Stimulated activated CD4-positive, alpha-beta T cell treated with anti-CD3 and anti-CD28 coated beads, Interleukin-4, amount 100 ng/mL, for 1 hour (primary cell): ENCODE data around the gene TLN1.

ENCODE experiments used
- DNase-seq: peaks from one replicate; pipeline ENCODE4 v3.0.0-alpha.2; 2020

The TLN1 gene

DNA sequence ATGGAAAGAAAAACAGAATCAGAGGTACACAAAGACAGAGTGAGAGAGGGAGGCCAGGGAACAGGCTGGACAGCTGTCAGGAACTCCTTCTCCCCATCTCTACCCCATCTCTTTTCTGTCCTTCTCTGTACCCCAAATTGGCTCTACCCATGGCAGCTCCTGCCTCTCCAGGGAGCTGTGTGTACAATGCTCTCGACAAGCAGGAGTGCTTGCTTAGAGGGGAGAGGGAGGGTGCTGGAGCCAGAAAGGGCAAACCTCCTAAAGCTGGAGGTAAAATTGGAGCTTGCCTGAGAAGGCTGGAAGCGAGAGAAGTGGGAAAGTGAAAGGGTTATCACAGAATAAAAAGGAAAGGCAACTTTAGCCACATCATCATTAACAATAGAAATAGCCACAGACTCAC, 48.7 kb downstream of the TLN1 start:
- no peak for DNase-seq

- DNase-seq: no peak
Observed at GRCh38 chr9:35682520-35683315, 49.3 kb downstream of the TLN1 start.

DNA sequence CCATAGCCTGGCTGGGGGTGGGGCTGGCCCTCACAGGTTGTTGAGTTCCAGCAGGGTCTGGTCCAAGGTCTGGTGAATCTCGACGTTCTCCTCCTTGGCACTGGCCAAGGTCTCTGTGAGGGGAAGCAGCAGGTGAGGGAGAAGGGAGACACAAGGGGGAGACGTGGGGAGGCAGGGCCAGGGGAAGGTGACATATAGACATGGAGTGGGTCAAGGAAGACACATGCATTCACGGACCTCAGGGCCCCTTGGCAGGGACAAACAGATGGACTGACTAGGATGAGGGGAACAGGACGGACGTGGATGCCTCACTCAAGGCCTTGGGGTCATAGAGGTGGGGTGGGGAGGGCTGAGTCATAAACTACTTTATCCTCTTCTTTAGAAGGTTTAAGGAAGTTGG, 49.9 kb downstream of the TLN1 start:
- DNase-seq: no peak

DNA sequence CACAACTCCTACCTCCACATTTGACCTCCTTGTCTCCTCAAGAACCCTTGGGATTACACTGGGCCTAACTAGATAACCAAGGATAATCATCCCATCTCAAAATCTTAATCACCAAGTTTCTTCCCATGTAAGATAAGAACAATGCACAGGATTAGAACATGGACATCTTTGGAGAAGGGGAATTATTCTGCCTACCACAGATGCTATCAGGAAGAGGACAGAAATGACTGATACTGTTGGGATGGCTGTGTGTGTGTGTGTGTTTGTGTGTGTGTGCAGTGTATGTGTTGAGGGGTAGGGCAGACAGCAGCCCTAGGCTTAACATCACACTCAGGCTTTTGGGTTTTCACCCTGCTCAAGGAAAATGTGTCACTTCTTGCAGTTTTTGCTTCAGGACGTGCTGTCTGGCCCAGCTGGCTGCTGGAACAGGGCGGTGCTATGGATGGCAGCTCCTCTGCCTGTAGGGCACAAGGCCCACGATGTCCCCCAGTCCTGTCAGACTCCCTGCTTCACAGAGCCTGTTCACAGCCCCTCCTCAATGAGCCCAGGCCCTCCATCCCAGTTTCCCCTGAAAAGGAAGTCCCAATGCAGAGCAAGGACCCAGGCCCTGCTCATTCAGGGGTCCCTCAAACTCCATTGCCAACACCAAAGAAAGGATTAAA, 50.5 kb downstream of the TLN1 start:
- no peak for DNase-seq

- DNase-seq: no peak
Observed at GRCh38 chr9:35680331-35681105, 51.5 kb downstream of the TLN1 start.

DNA sequence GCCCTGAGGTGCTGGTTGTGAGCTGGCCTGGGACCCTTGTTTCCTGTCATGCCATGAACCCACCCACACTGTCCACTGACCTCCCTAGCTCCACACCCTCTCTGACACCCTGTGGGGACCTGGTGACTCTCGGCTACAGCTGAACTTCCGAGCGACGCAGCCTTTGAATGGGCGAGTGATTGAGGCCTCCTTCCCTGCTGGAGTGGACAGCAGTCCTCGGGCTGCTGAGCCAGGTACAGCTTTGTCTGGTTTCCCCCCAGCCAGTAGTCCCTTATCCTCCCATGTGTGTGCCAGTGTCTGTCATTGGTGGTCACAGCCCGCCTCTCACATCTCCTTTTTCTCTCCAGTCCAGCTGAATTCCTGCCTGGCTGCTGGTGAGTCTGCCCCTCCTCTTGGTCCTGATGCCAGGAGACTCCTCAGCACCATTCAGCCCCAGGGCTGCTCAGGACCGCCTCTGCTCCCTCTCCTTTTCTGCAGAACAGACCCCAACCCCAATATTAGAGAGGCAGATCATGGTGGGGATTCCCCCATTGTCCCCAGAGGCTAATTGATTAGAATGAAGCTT, 52.1 kb downstream of the TLN1 start:
- no peak for DNase-seq

DNA sequence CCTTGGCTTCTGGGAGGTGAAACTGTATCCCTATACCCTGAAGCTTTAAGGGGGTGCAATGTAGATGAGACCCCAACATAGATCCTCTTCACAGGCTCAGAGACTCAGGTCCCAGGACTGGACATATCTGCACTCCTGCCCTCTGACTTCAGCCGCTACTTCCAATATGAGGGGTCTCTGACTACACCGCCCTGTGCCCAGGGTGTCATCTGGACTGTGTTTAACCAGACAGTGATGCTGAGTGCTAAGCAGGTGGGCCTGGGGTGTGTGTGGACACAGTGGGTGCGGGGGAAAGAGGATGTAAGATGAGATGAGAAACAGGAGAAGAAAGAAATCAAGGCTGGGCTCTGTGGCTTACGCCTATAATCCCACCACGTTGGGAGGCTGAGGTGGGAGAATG, 52.9 kb downstream of the TLN1 start:
- DNase-seq: no peak

GRCh38 chr9:35675732-35676392, 56.1 kb downstream of the TLN1 start:
- DNase-seq: peak; percentile 50

- no peak for DNase-seq
Observed at GRCh38 chr9:35675204-35675603, 56.8 kb downstream of the TLN1 start.

DNA sequence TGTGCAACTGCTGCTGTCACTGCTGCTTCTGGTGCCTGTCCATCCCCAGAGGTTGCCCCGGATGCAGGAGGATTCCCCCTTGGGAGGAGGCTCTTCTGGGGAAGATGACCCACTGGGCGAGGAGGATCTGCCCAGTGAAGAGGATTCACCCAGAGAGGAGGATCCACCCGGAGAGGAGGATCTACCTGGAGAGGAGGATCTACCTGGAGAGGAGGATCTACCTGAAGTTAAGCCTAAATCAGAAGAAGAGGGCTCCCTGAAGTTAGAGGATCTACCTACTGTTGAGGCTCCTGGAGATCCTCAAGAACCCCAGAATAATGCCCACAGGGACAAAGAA, 58.0 kb downstream of the TLN1 start:
- no peak for DNase-seq

- no peak for DNase-seq
Observed at GRCh38 chr9:35673132-35674024, 58.6 kb downstream of the TLN1 start, which contains the start of gene CA9. Gene CA9, plus strand, starts transcription at chr9:35673928. Its CDS starts 32 bp downstream, at chr9:35673960.

DNA sequence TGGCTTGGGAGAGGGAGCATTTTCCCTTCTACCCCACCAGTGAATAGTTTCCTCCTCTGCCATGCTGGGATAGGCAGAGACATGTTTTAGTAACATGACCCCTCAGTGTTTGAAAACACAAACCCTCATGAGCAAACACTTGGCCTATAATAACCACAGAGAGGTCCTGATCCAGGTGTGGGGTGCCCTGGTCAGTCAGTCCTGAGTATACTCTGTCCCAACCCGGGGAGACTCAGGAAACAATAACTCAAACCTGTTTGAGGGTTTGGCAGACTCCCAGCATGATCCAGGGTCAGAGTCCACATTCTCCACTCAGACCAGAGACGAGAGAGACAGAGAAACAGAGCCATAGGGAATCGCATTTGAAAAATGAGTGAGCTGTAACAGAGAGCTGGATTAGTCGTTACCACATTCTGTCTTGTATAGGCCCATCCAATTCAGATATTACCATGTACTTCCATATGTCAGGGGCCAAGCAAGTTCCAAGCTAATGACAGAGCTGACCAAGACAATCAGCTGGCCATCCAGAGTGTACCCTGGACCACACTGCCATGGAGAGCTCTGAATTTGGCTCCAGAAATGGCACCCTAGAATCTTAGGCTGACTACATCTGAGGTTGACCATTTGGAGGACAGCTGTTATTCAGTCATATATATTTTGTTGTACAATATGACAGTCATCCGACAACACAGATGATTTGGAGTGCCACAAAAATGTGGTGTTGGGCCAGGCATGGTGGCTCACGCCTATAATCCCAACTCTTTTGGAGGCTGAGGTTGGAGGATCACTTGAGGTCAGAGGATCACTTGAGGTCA, 62.5 kb downstream of the TLN1 start:
- no peak for DNase-seq

- no peak for DNase-seq
Observed at GRCh38 chr9:35667939-35668338, 64.1 kb downstream of the TLN1 start.

DNA sequence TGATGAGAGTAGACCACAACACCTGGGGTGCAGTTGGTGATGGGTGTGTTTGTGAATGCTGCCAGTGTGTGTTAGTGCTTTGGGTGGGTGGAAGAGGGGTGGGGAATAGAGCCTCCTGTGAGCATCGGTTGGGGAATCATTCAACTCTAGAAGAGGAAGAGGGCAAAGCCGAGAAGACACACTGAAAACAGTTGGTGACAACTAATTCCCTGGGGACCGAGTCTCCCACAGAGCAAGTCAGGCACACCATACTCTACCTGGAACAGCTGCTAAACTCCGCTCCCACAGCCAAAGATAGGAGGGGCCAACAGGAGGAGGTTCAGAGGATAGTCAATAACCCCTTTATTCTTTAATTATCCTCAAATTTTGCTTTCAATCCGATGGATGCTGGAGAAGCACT, 65.4 kb downstream of the TLN1 start:
- DNase-seq: no peak

GRCh38 chr9:35666045-35666444, 66.0 kb downstream of the TLN1 start:
- DNase-seq: no peak

- DNase-seq: no peak
Observed at GRCh38 chr9:35665471-35665818, 66.5 kb downstream of the TLN1 start.

GRCh38 chr9:35664531-35665470, 67.2 kb downstream of the TLN1 start, which contains the start of gene ARHGEF39:
Gene ARHGEF39, minus strand, starts transcription at chr9:35665195. Its CDS starts 26 bp downstream, at chr9:35665169.
- peak; percentile 63 for DNase-seq

DNA sequence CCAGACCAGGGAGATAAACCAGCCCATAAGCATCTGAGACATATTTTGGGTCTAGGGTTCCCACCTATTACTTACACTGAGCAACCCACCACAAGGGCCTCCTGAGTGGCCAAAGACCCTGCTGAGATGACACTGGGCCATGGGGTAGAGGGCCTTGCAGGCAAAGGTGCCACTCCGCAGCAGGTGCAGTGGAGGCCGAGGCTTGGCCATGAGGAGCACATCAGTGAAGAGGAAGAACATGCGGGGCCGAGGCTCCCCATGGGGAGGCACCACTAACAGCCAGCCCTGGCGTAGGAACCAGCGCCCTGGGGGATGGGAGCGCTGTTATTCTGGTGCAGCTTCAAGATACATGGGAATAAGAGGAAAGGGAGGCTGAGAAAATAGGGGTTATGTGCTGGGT, 69.6 kb downstream of the TLN1 start:
- no peak for DNase-seq

DNA sequence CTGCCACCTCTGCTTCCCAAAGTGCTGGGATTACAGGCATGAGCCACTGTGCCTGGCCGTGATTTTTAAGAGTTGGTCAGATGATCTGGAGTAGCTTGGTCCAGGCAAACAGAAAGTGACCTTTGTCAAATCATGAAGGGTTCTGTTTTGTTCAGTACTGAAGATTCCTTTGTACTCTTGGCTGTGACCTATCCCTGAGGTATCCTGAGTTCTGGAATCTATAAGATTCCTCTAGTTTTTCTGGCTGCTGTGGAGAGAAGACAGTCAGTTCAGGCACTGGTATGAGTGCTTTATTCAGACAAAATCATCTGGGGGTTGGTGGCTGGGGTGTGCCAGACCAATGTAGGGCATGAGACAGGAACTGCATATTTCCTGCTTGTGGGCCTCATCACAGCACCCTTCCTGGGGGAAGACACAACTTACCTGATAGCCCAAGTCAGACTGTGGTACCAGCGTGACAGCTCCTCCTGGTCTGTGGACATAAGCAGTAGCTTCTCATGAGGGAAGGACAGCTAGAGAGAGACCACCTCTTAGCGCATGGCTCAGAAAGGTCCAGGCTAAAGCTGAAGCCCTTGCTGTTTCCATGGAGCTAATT, 70.1 kb downstream of the TLN1 start:
- no peak for DNase-seq
